Right lobe of liver (tissue), 6 donors: ENCODE results near the gene BAHCC1. TPM values are rescaled to one million over a fixed set of nuclear protein-coding genes. Genes with fewer than 3 reads are reported as not detected.
A peak's percentile ranks its signal among the peaks of the same experiment; 100 is the strongest.

ENCODE experiments used
- ATAC-seq, 4 donors: fragments of 200-7000 bp; cut with Tn5 transposase; one replicate each; pipeline ENCODE4 v1.9.1; 2020; ENCODE audit warnings: mild to moderate bottlenecking in 4 of 4, moderate library complexity in 4 of 4
- DNase-seq, 3 donors: peaks; one replicate each; pipeline ENCODE4 v3.0.0-alpha.2; 2020
- H3K27ac ChIP-seq, 3 donors: fragments of 200-600 bp; one replicate each; pipeline ENCODE4 v1.8.0; 2022
- H3K27me3 ChIP-seq, 2 donors: fragments of 200-600 bp; one replicate each; pipeline ENCODE4 v1.8.0; 2022
- H3K36me3 ChIP-seq, 4 donors: fragments of 200-600 bp; sonication (generic) in 1 of 4; one replicate each; pipeline versions ENCODE4 v1.5.1 to v1.8.0; 2017 to 2022; ENCODE audit warnings: control low read depth in 1 of 4
- H3K4me1 ChIP-seq, 4 donors: fragments of 200-600 bp; sonication (generic) in 1 of 4; one replicate each; pipeline versions ENCODE4 v1.5.1 to v1.8.0; 2017 to 2022; ENCODE audit warnings: control low read depth in 1 of 4
- H3K4me3 ChIP-seq, 3 donors: fragments of 200-600 bp; one replicate each; pipeline ENCODE4 v1.8.0; 2022
- H3K9me3 ChIP-seq, 4 donors: fragments of 200-600 bp; sonication (generic) in 1 of 4; one replicate each; pipeline versions ENCODE4 v1.5.1 to v1.8.0; 2017 to 2022; ENCODE audit warnings: control low read depth in 1 of 4
- CTCF ChIP-seq, 4 donors: fragments of 200-600 bp in 3 of 4; fragments of 450-650 bp in 1 of 4; IDR thresholded peaks; one replicate each; pipeline versions ENCODE4 v1.5.1 to v1.8.0; 2016 to 2022; ENCODE audit warnings: antibody characterized with exemption in 4 of 4, mild to moderate bottlenecking in 2 of 4
- POLR2A ChIP-seq: fragments of 450-650 bp; IDR thresholded peaks from one replicate; pipeline ENCODE4 v1.6.1; 2017; ENCODE audit warnings: antibody characterized with exemption, mild to moderate bottlenecking
- WGBS: methylation state at CpG from one replicate; pipeline ENCODE4 v1.1.6; 2018; ENCODE audit warnings: low coverage, low lambda C conversion rate; ENCODE audit not compliant: insufficient coverage; ENCODE audit errors: missing lambda C conversion rate; 5-methylcytosine and 5-hydroxymethylcytosine counted together
- intact Hi-C, 2 donors: fragments of 100-400 bp; cut with DNase I; formaldehyde crosslinking; loops; one replicate each; pipeline versions ENCODE4 v1.11.2 to v1.14.1; 2022
- total RNA-seq, 6 experiments: library from RNA; depleted of rRNA in 2 of 6; stranded (reverse); fragments of >200 nt in 2 of 6; fragmentation: NEBNext Ultra II Directional in 3 of 6; extraction: Animal tissue kit (Norgen Biotek cat#: 25700) in 3 of 6; gene quantifications; one replicate each; pipeline versions ENCODE4 v1.1.0 to v1.2.4, GENCODE V29; 2016 to 2023
- donor health status: DM: no; HTN: yes; CAD: no.
- donor health status: DM: no; HTN: no; CAD: no.
- donor health status: DM: no; HTN: no; CAD: no.
- donor health status: DM: no; HTN: yes; CAD: no.
- donor health status: DM: no; HTN: yes; CAD: no.

The BAHCC1 gene
- total RNA-seq, 6 experiments from 2014 or later, result 2.5 to 6.4 (median 4.9) TPM

- no peaks in the 10 kb centered on the region for H3K9me3 ChIP-seq
- peak in 1 of 4 donors; percentile 4 for TF ChIP-seq CTCF (IDR thresholded peaks at IDR 0.05)
- TF ChIP-seq POLR2A, result no peak
- H3K27ac ChIP-seq, result peak overlapping the region; percentile 93 to 97 (median 96)
- no CpG with 5 or more reads among the region's 60 CpGs for WGBS
- DNase-seq, result peak in 1 of 3 donors; percentile 59
- no peaks in the 10 kb centered on the region for H3K36me3 ChIP-seq
- no peaks in the 10 kb centered on the region for H3K27me3 ChIP-seq
- ATAC-seq, result peak; percentile 42 to 61 (median 54)
- H3K4me1 ChIP-seq, result peaks cover 0 to 32% (median 14%) of the 10 kb centered on the region in 4 donors
- peak overlapping the region; percentile 73 to 82 (median 73) for H3K4me3 ChIP-seq
- intact Hi-C loops, result loop anchor here in 1 of 2 donors (10.0 kb wide), 1 partner anchor 98 kb away; no protein-coding TSS in a partner anchor
These were observed 8.6 kb upstream of the BAHCC1 start for GRCh38 chr17:81386646-81387099.

GRCh38 chr17:81387100-81388090 lies 7.9 kb upstream of the BAHCC1 start:
- WGBS, result 8% methylated on average over 33 of the region's 96 CpGs
- peak overlapping the region; percentile 93 to 97 (median 96) for H3K27ac ChIP-seq
- TF ChIP-seq CTCF (IDR thresholded peaks at IDR 0.05), result peak in 1 of 4 donors; percentile 3
- TF ChIP-seq POLR2A, result peak; percentile 60
- H3K27me3 ChIP-seq, result no peaks in the 10 kb centered on the region
- H3K4me1 ChIP-seq, result peaks cover 0 to 38% (median 18%) of the 10 kb centered on the region in 4 donors
- ATAC-seq (peak; percentile 40 to 56 (median 44)), DNase-seq (peak in 1 of 3 donors; percentile 55)
- H3K36me3 ChIP-seq, result no peaks in the 10 kb centered on the region
- intact Hi-C loops, result loop anchor here in 1 of 2 donors (10.0 kb wide), 1 partner anchor 97 kb away; no protein-coding TSS in a partner anchor
- H3K4me3 ChIP-seq, result peak overlapping the region; percentile 73 to 82 (median 73)
- no peaks in the 10 kb centered on the region for H3K9me3 ChIP-seq

GRCh38 chr17:81388091-81388611 lies 7.1 kb upstream of the BAHCC1 start:
- ATAC-seq (no peak), DNase-seq (peak in 1 of 3 donors; percentile 29)
- Histone ChIP-seq H3K36me3 (no peaks in the 10 kb centered on the region), H3K27ac (peak overlapping the region; percentile 93 to 97 (median 96)), H3K4me3 (peak overlapping the region; percentile 73 to 82 (median 73)), H3K4me1 (peaks cover 0 to 42% (median 19%) of the 10 kb centered on the region in 4 donors), H3K9me3 (no peaks in the 10 kb centered on the region), H3K27me3 (no peaks in the 10 kb centered on the region)
- intact Hi-C loops, result loop anchor here in 1 of 2 donors (10.0 kb wide), 1 partner anchor 97 kb away; no protein-coding TSS in a partner anchor
- TF ChIP-seq CTCF (IDR thresholded peaks at IDR 0.05) (no peak), POLR2A (no peak)
- 59% methylated on average over 4 of the region's 14 CpGs for WGBS

- intact Hi-C loops, result loop anchor here in 1 of 2 donors (10.0 kb wide), 1 partner anchor 96 kb away; no protein-coding TSS in a partner anchor
- WGBS, result 17% methylated on average over 1 of the region's 19 CpGs
- ATAC-seq (peak in 2 of 4 donors; percentile 1 to 5), DNase-seq (peak in 1 of 3 donors; percentile 35)
- H3K9me3 ChIP-seq, result no peaks in the 10 kb centered on the region
- H3K4me1 ChIP-seq, result peaks cover 0 to 42% (median 19%) of the 10 kb centered on the region in 4 donors
- H3K36me3 ChIP-seq, result no peaks in the 10 kb centered on the region
- no peak for TF ChIP-seq CTCF (IDR thresholded peaks at IDR 0.05)
- TF ChIP-seq POLR2A, result no peak
- H3K27ac ChIP-seq, result peak overlapping the region; percentile 40 to 96 (median 93)
- H3K27me3 ChIP-seq, result no peaks in the 10 kb centered on the region
- no peak overlapping the region for H3K4me3 ChIP-seq
These were observed 6.5 kb upstream of the BAHCC1 start for GRCh38 chr17:81388612-81389367.
